Neural crest cell (in vitro differentiated cells): ENCODE data around the gene SQSTM1. TPM values are rescaled to one million over a fixed set of nuclear protein-coding genes. Genes with fewer than 3 reads are reported as not detected.

Source experiments
- DNase-seq: peaks from one replicate; pipeline ENCODE4 v3.0.0; 2021; ENCODE audit warnings: low read depth, mixed read lengths, low spot score
- H3K27ac Mint-ChIP-seq: one replicate; pipeline ENCODE4 v1.8.0; 2021; ENCODE audit warnings: mild to moderate bottlenecking, mixed read lengths; ENCODE audit not compliant: unreplicated experiment
- H3K27me3 Mint-ChIP-seq: 2 replicates; pipeline ENCODE4 v1.8.0; 2021; ENCODE audit warnings: low read depth, mild to moderate bottlenecking, mixed read lengths
- H3K36me3 Mint-ChIP-seq: 2 replicates; pipeline ENCODE4 v1.8.0; 2021; ENCODE audit warnings: low read depth, mild to moderate bottlenecking, mixed read lengths
- H3K4me1 Mint-ChIP-seq: 2 replicates; pipeline ENCODE4 v1.8.0; 2021; ENCODE audit warnings: mixed read lengths
- H3K4me3 Mint-ChIP-seq: one replicate; pipeline ENCODE4 v1.8.0; 2021; ENCODE audit warnings: mild to moderate bottlenecking, mixed read lengths
- H3K9me3 Mint-ChIP-seq: 2 replicates; pipeline ENCODE4 v1.8.0; 2021; ENCODE audit warnings: mixed read lengths
- CTCF ChIP-seq: fragments of 200-600 bp; sonication (generic); conservative IDR thresholded peaks from 2 replicates; pipeline ENCODE4 v1.5.0; 2021; ENCODE audit warnings: antibody characterized with exemption, mild to moderate bottlenecking
- total RNA-seq: library from RNA; stranded (reverse); gene quantifications from 2 replicates; pipeline ENCODE4 v1.2.1, GENCODE V29; 2021

SQSTM1 gene
- total RNA-seq, 1 donor from 2014 or later, result 69.5 TPM

- H3K27ac Mint-ChIP-seq, result no peak overlapping the region
- no peak for TF ChIP-seq CTCF
These were observed 45.8 kb downstream of the SQSTM1 start for GRCh38 chr5:179866241-179867078.

GRCh38 chr5:179867079-179867465 lies 46.4 kb downstream of the SQSTM1 start:
- DNase-seq, result no peak
- Mint-ChIP-seq H3K4me1 (peaks cover 4% of the 10 kb centered on the region), H3K36me3 (peaks cover 9% of the 10 kb centered on the region), H3K9me3 (no peaks in the 10 kb centered on the region), H3K4me3 (no peak overlapping the region), H3K27me3 (no peaks in the 10 kb centered on the region), H3K27ac (peak overlapping the region; percentile 92)
- TF ChIP-seq CTCF, result no peak

More at GRCh38 chr5:179866241-179867078, 45.8 kb downstream of the SQSTM1 start:
- peaks cover 4% of the 10 kb centered on the region for H3K4me1 Mint-ChIP-seq
- no peak for DNase-seq
- H3K36me3 Mint-ChIP-seq, result peaks cover 9% of the 10 kb centered on the region
- H3K27me3 Mint-ChIP-seq, result no peaks in the 10 kb centered on the region
- peak overlapping the region; percentile 31 for H3K4me3 Mint-ChIP-seq
- H3K9me3 Mint-ChIP-seq, result no peaks in the 10 kb centered on the region

GRCh38 chr5:179867476-179867875 lies 46.8 kb downstream of the SQSTM1 start:
- TF ChIP-seq CTCF, result no peak
- DNase-seq, result no peak
- Mint-ChIP-seq H3K27me3 (no peaks in the 10 kb centered on the region), H3K36me3 (peaks cover 7% of the 10 kb centered on the region), H3K27ac (peak overlapping the region; percentile 92), H3K4me3 (no peak overlapping the region), H3K9me3 (no peaks in the 10 kb centered on the region), H3K4me1 (peaks cover 4% of the 10 kb centered on the region)

- Mint-ChIP-seq H3K9me3 (no peaks in the 10 kb centered on the region), H3K4me1 (peaks cover 4% of the 10 kb centered on the region), H3K4me3 (no peak overlapping the region), H3K27ac (no peak overlapping the region), H3K27me3 (no peaks in the 10 kb centered on the region), H3K36me3 (peaks cover 6% of the 10 kb centered on the region)
- DNase-seq, result no peak
- TF ChIP-seq CTCF, result no peak
These were observed 47.8 kb downstream of the SQSTM1 start for GRCh38 chr5:179868541-179868940.

- Mint-ChIP-seq H3K36me3 (peaks cover 6% of the 10 kb centered on the region), H3K9me3 (no peaks in the 10 kb centered on the region), H3K4me1 (peaks cover 4% of the 10 kb centered on the region), H3K27ac (no peak overlapping the region), H3K4me3 (no peak overlapping the region), H3K27me3 (no peaks in the 10 kb centered on the region)
- no peak for TF ChIP-seq CTCF
- no peak for DNase-seq
These were observed 48.4 kb downstream of the SQSTM1 start for GRCh38 chr5:179869101-179869500.
